Liver (tissue), 9 donors: ENCODE results near the gene ECHS1. TPM values are rescaled to one million over a fixed set of nuclear protein-coding genes. Genes with fewer than 3 reads are reported as not detected.

Experiments used
- DNase-seq: peaks from one replicate; pipeline ENCODE4 v3.0.0-alpha.2; 2017; ENCODE audit warnings: low spot score
- H3K27ac ChIP-seq, 2 donors: one replicate each; pipeline ENCODE4 v1.7.0; 2013; ENCODE audit warnings: inconsistent platforms in 2 of 2, low read length in 2 of 2, control low read depth in 1 of 2, low read depth in 1 of 2, mild to moderate bottlenecking in 1 of 2
- H3K27me3 ChIP-seq, 4 donors: one replicate each; pipeline versions ENCODE4 v1.6.1 to v1.7.0; 2013; ENCODE audit warnings: low read length in 3 of 4, inconsistent platforms in 1 of 4, mild to moderate bottlenecking in 1 of 4, moderate library complexity in 1 of 4; ENCODE audit not compliant: control insufficient read depth in 4 of 4, insufficient read depth in 4 of 4
- H3K36me3 ChIP-seq, 4 donors: one replicate each; pipeline versions ENCODE4 v1.6.1 to v1.7.0; 2013; ENCODE audit warnings: low read length in 3 of 4, mild to moderate bottlenecking in 3 of 4, low read depth in 1 of 4, moderate library complexity in 1 of 4; ENCODE audit not compliant: control insufficient read depth in 4 of 4, insufficient read depth in 3 of 4
- H3K4me1 ChIP-seq, 4 donors: one replicate each; pipeline versions ENCODE4 v1.6.1 to v1.7.0; 2013; ENCODE audit warnings: low read length in 3 of 4, mild to moderate bottlenecking in 3 of 4, moderate library complexity in 1 of 4; ENCODE audit not compliant: control insufficient read depth in 4 of 4, insufficient read depth in 4 of 4
- H3K4me3 ChIP-seq, 3 donors: one replicate each; pipeline versions ENCODE4 v1.6.1 to v1.7.0; 2013; ENCODE audit warnings: low read length in 3 of 3, control low read depth in 1 of 3, low read depth in 1 of 3, mild to moderate bottlenecking in 1 of 3
- H3K9ac ChIP-seq, 2 donors: one replicate each; pipeline ENCODE4 v1.7.0; 2013; ENCODE audit warnings: low read length in 2 of 2, mild to moderate bottlenecking in 2 of 2, moderate library complexity in 2 of 2, control low read depth in 1 of 2, low read depth in 1 of 2
- H3K9me3 ChIP-seq, 4 donors: one replicate each; pipeline versions ENCODE4 v1.6.1 to v1.7.0; 2013; ENCODE audit warnings: low read length in 3 of 4; ENCODE audit not compliant: control insufficient read depth in 4 of 4
- CTCF ChIP-seq: fragments of 150-350 bp; IDR thresholded peaks from 2 replicates; pipeline ENCODE4 v1.5.1; 2017; ENCODE audit warnings: improper control_type of control experiment, low read depth, low read length; ENCODE audit not compliant: missing input control
- EGR1 ChIP-seq, 2 donors: IDR thresholded peaks; 2 replicates each; pipeline ENCODE4 v1.6.1; 2016 to 2018; ENCODE audit warnings: antibody characterized with exemption in 2 of 2, low read depth in 2 of 2
- FOXA1 ChIP-seq: IDR thresholded peaks from 2 replicates; pipeline ENCODE4 v1.6.1; 2016; ENCODE audit warnings: antibody characterized with exemption
- FOXA2 ChIP-seq: IDR thresholded peaks from 2 replicates; pipeline ENCODE4 v1.6.1; 2016; ENCODE audit warnings: antibody characterized with exemption
- GABPA ChIP-seq, 2 donors: IDR thresholded peaks in 1 of 2; conservative IDR thresholded peaks in 1 of 2; 2 replicates each; pipeline ENCODE4 v1.6.1; 2016; ENCODE audit warnings: antibody characterized with exemption in 2 of 2, mild to moderate bottlenecking in 1 of 2, moderate library complexity in 1 of 2
- HNF4A ChIP-seq, 2 donors: conservative IDR thresholded peaks; 2 replicates each; pipeline ENCODE4 v1.6.1; 2016; ENCODE audit warnings: antibody characterized with exemption in 2 of 2, mild to moderate bottlenecking in 2 of 2
- HNF4G ChIP-seq: IDR thresholded peaks from 2 replicates; pipeline ENCODE4 v1.6.1; 2016; ENCODE audit warnings: antibody characterized with exemption
- JUND ChIP-seq, 2 donors: IDR thresholded peaks; 2 replicates each; pipeline ENCODE4 v1.6.1; 2016; ENCODE audit warnings: antibody characterized with exemption in 2 of 2
- MAX ChIP-seq: IDR thresholded peaks from 2 replicates; pipeline ENCODE4 v1.6.1; 2016; ENCODE audit warnings: antibody characterized with exemption
- NR2F2 ChIP-seq: IDR thresholded peaks from 2 replicates; pipeline ENCODE4 v1.6.1; 2016; ENCODE audit warnings: antibody characterized with exemption
- RAD21 ChIP-seq, 2 donors: IDR thresholded peaks; 2 replicates each; pipeline ENCODE4 v1.6.1; 2016; ENCODE audit warnings: antibody characterized with exemption in 2 of 2, mild to moderate bottlenecking in 2 of 2
- REST ChIP-seq: IDR thresholded peaks from 2 replicates; pipeline ENCODE4 v1.6.1; 2016; ENCODE audit warnings: antibody characterized with exemption, mild to moderate bottlenecking
- RXRA ChIP-seq, 2 donors: IDR thresholded peaks; 2 replicates each; pipeline ENCODE4 v1.6.1; 2017 to 2018; ENCODE audit warnings: antibody characterized with exemption in 2 of 2, mild to moderate bottlenecking in 1 of 2
- SP1 ChIP-seq: IDR thresholded peaks from 2 replicates; pipeline ENCODE4 v1.6.1; 2018; ENCODE audit warnings: antibody characterized with exemption, mild to moderate bottlenecking
- TAF1 ChIP-seq: conservative IDR thresholded peaks from 2 replicates; pipeline ENCODE4 v1.6.1; 2016; ENCODE audit warnings: antibody characterized with exemption, mild to moderate bottlenecking
- YY1 ChIP-seq: IDR thresholded peaks from 2 replicates; pipeline ENCODE4 v1.6.1; 2016; ENCODE audit warnings: antibody characterized with exemption, mild to moderate bottlenecking
- WGBS: extraction: QIAGEN DNeasy Blood & Tissue Kit; methylation state at CpG from one replicate; pipeline ENCODE4 v1.1.7; 2013; 5-methylcytosine and 5-hydroxymethylcytosine counted together
- polyA plus RNA-seq, 2 donors: library from polyadenylated mRNA; stranded (reverse) in 1 of 2; unstranded in 1 of 2; fragments of 200-250 nt in 1 of 2; fragments of >200 nt in 1 of 2; fragmentation: Nextera tagmentation in 1 of 2; extraction: Ambion mirVana in 1 of 2; gene quantifications; one replicate each; pipeline versions ENCODE4 v1.2.1 to v1.2.3, GENCODE V29; 2013 to 2015
- total RNA-seq, 2 donors: library from RNA; depleted of rRNA; stranded (reverse); fragments of >200 nt; gene quantifications; one replicate each; pipeline ENCODE4 v1.2.3, GENCODE V29; 2014
- TF ChIP-seq, protein P1 (sequence below): IDR thresholded peaks from 2 replicates; pipeline ENCODE4 v1.6.1; 2016; ENCODE audit warnings: antibody characterized with exemption
- TF ChIP-seq, protein P2 (sequence below): IDR thresholded peaks from 2 replicates; pipeline ENCODE4 v1.6.1; 2016; ENCODE audit warnings: antibody characterized with exemption
- donor health status: healthy.
- donor health status: healthy.
- donor health status: healthy.
- donor health status: healthy.
- donor health status: healthy.

ECHS1 gene
- total and polyA plus RNA-seq, 4 donors = 41.5 to 849 (median 354) TPM

GRCh38 chr10:133358162-133358924 lies 14.8 kb downstream of the ECHS1 start:
- Histone ChIP-seq H3K36me3 (peaks cover 6 to 18% (median 11%) of the 10 kb centered on the region in 4 donors), H3K27me3 (no peaks in the 10 kb centered on the region), H3K4me3 (peak overlapping the region; percentile 18 to 77 (median 26)), H3K9ac (peak overlapping the region in 1 of 2 donors; percentile 58), H3K9me3 (no peaks in the 10 kb centered on the region), H3K4me1 (peaks cover 19 to 74% (median 58%) of the 10 kb centered on the region in 4 donors), H3K27ac (peak overlapping the region; percentile 91 to 93)
- no peak for DNase-seq
- 41% methylated on average over 41 of the region's 41 CpGs for WGBS
- TF ChIP-seq MAX = no peak
- TF ChIP-seq HNF4A (conservative IDR thresholded peaks at IDR 0.05) = peak; percentile 57 to 72
- TF ChIP-seq SP1 = peak; percentile 48
- TF ChIP-seq RAD21 (IDR thresholded peaks at IDR 0.05) = peak in 1 of 2 donors; percentile 12
- peak; percentile 66 for TF ChIP-seq YY1
- TF ChIP-seq, protein P1, sequence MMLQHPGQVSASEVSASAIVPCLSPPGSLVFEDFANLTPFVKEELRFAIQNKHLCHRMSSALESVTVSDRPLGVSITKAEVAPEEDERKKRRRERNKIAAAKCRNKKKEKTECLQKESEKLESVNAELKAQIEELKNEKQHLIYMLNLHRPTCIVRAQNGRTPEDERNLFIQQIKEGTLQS = no peak
- TF ChIP-seq RXRA (IDR thresholded peaks at IDR 0.05) = peak; percentile 68 to 82

DNA sequence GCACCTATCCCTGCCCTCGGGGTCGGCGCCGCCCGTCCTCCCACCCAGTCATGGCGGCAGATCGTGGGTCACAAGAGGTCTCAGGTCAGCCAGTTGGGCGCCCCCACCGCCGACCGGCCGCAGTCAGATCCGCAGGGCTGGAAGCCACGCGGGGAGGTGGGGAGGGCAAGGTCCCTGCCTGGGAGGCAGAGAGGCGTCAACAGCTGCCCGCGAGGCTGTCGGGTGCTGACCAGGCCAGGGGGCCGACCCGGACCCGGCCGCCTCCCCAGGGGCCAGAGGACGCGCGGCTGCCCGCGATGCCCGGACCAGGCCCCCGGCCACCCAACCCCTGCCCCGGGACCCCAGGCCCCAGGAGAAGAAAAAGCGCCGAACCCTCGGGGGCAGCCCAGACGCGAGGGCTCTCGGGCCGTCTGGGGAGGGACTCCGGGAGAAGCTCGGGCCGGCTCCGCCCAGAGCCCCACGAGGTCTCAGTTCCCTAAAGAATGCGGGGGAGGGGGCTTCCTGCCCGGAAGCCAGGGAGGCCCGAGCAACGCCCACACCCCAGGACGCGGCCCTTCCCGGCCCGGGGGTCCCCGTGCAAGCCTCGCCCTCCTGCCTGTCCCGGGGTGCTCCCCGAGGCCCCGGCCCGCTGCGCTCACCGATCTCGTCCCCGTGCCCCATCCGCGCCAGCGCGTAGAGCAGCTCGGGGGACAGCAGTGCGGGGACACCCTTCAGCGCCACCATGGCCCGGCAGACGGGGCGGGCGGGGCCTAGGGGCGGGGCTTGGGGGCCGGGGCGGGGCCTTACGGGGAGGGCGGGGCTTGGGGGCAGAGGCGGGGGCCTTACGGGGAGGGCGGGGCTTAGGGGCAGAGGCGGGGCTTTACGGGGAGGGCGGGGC lies 15.6 kb downstream of the ECHS1 start, which contains the start of gene FUOM:
Gene FUOM, minus strand, starts transcription at position 735 of the 877 bp plus-strand sequence. Its CDS starts 12 bp downstream, at position 723.
- H3K27me3 ChIP-seq = no peaks in the 10 kb centered on the region
- DNase-seq = peak; percentile 63
- H3K36me3 ChIP-seq = peaks cover 2 to 11% (median 8%) of the 10 kb centered on the region in 4 donors
- TF ChIP-seq SP1 = peak; percentile 21
- no peak for TF ChIP-seq TAF1
- no peak for TF ChIP-seq REST
- peak; percentile 38 for TF ChIP-seq RXRA (IDR thresholded peaks at IDR 0.05)
- TF ChIP-seq HNF4G = no peak
- TF ChIP-seq, protein P1 = no peak
- TF ChIP-seq MAX = no peak
- peak; percentile 54 to 63 for TF ChIP-seq HNF4A (conservative IDR thresholded peaks at IDR 0.05)
- peak; percentile 15 for TF ChIP-seq CTCF
- TF ChIP-seq RAD21 (IDR thresholded peaks at IDR 0.05) = no peak
- TF ChIP-seq NR2F2 = no peak
- peak; percentile 30 for TF ChIP-seq YY1
- TF ChIP-seq FOXA1 = no peak
- TF ChIP-seq GABPA (IDR thresholded peaks at IDR 0.05 in 1 of 2, conservative IDR thresholded peaks at IDR 0.05 in 1 of 2) = peak in 1 of 2 donors; percentile 8
- no peak for TF ChIP-seq FOXA2
- TF ChIP-seq, protein P2, sequence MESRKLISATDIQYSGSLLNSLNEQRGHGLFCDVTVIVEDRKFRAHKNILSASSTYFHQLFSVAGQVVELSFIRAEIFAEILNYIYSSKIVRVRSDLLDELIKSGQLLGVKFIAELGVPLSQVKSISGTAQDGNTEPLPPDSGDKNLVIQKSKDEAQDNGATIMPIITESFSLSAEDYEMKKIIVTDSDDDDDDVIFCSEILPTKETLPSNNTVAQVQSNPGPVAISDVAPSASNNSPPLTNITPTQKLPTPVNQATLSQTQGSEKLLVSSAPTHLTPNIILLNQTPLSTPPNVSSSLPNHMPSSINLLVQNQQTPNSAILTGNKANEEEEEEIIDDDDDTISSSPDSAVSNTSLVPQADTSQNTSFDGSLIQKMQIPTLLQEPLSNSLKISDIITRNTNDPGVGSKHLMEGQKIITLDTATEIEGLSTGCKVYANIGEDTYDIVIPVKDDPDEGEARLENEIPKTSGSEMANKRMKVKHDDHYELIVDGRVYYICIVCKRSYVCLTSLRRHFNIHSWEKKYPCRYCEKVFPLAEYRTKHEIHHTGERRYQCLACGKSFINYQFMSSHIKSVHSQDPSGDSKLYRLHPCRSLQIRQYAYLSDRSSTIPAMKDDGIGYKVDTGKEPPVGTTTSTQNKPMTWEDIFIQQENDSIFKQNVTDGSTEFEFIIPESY = no peak
- no peak for TF ChIP-seq JUND (IDR thresholded peaks at IDR 0.05)
- peak in 1 of 2 donors; percentile 38 for TF ChIP-seq EGR1 (IDR thresholded peaks at IDR 0.05; ENCODE audit: low read depth in 2 of 2)
- H3K9ac ChIP-seq = peak within 1 kb of the TSS; percentile 58 to 68
- 2% methylated on average over 83 of the region's 83 CpGs for WGBS
- peak within 1 kb of the TSS; percentile 91 to 93 for H3K27ac ChIP-seq
- H3K4me3 ChIP-seq = peak within 1 kb of the TSS; percentile 56 to 77 (median 64)
- H3K9me3 ChIP-seq = no peaks in the 10 kb centered on the region
- peaks cover 19 to 81% (median 66%) of the 10 kb centered on the region in 4 donors for H3K4me1 ChIP-seq
